ENCODE measurements around the gene MMP12. TPM values are rescaled to one million over a fixed set of nuclear protein-coding genes. Genes with fewer than 3 reads are reported as not detected.
"Not testable (repeated sequence)": the region's sequence is repeated elsewhere in the genome, so short reads cannot be mapped to it uniquely, and the experiment has no call there.

Gene MMP12
- total and polyA plus RNA-seq, 9 donors: not detected

- H3K36me3 ChIP-seq: no peaks in the 10 kb centered on the region
- intact Hi-C loops (cut with DNase I): no loop called here
- H3K4me1 ChIP-seq (ENCODE audit: insufficient read depth): no peaks in the 10 kb centered on the region
- DNase-seq: no peak
- H3K4me3 ChIP-seq: no peak overlapping the region
- 28 to 45% (median 30%) methylated on average over 3 of the region's 3 CpGs for WGBS, 3 donors
- no peaks in the 10 kb centered on the region for H3K9me3 ChIP-seq
- no peak for TF ChIP-seq EP300 (IDR thresholded peaks at IDR 0.05)
- TF ChIP-seq CTCF (IDR thresholded peaks at IDR 0.05): no peak
- no peak for TF ChIP-seq POLR2A (IDR thresholded peaks at IDR 0.05)
- H3K27me3 ChIP-seq: no peaks in the 10 kb centered on the region
- H3K27ac ChIP-seq: no peak overlapping the region
Observed at GRCh38 chr11:102914238-102915043, 39.7 kb upstream of the MMP12 start.

- no peaks in the 10 kb centered on the region for H3K9me3 ChIP-seq
- H3K36me3 ChIP-seq: no peaks in the 10 kb centered on the region
- DNase-seq: no peak
- H3K4me3 ChIP-seq: no peak overlapping the region
- intact Hi-C loops (cut with DNase I): no loop called here
- no peaks in the 10 kb centered on the region for H3K27me3 ChIP-seq
- TF ChIP-seq EP300 (IDR thresholded peaks at IDR 0.05): no peak
- H3K27ac ChIP-seq: no peak overlapping the region
- no peaks in the 10 kb centered on the region for H3K4me1 ChIP-seq (ENCODE audit: insufficient read depth)
- WGBS, 3 donors: 58 to 61% (median 61%) methylated on average over 2 of the region's 2 CpGs
Observed at GRCh38 chr11:102912482-102912830, 37.7 kb upstream of the MMP12 start.

- H3K9me3 ChIP-seq: no peaks in the 10 kb centered on the region
- no peaks in the 10 kb centered on the region for H3K27me3 ChIP-seq
- 85 to 89% (median 87%) methylated on average over 13 of the region's 13 CpGs for WGBS, 3 donors
- intact Hi-C loops (cut with DNase I): no loop called here
- no peak overlapping the region for H3K4me3 ChIP-seq
- no peak for DNase-seq
- TF ChIP-seq POLR2A (IDR thresholded peaks at IDR 0.05) (no peak), CTCF (IDR thresholded peaks at IDR 0.05) (no peak), EP300 (IDR thresholded peaks at IDR 0.05) (no peak)
- H3K36me3 ChIP-seq: no peaks in the 10 kb centered on the region
- no peaks in the 10 kb centered on the region for H3K4me1 ChIP-seq (ENCODE audit: insufficient read depth)
- H3K27ac ChIP-seq: no peak overlapping the region
Observed at GRCh38 chr11:102911758-102912481, 37.1 kb upstream of the MMP12 start.

- H3K9me3 ChIP-seq; H3K27me3 ChIP-seq; H3K27ac ChIP-seq; H3K36me3 ChIP-seq; H3K4me3 ChIP-seq; intact Hi-C loops (cut with DNase I); DNase-seq; H3K4me1 ChIP-seq (ENCODE audit: insufficient read depth): not testable (repeated sequence)
- 68 to 77% (median 73%) methylated on average over 5 of the region's 5 CpGs for WGBS, 3 donors
Observed at GRCh38 chr11:102905848-102906247, 31.1 kb upstream of the MMP12 start.

- H3K4me1 ChIP-seq (ENCODE audit: insufficient read depth); H3K9me3 ChIP-seq; H3K27me3 ChIP-seq; DNase-seq; intact Hi-C loops (cut with DNase I); H3K36me3 ChIP-seq; H3K27ac ChIP-seq; H3K4me3 ChIP-seq: not testable (repeated sequence)
- 41 to 52% (median 48%) methylated on average over 5 of the region's 5 CpGs for WGBS, 3 donors
Observed at GRCh38 chr11:102903895-102904294, 29.1 kb upstream of the MMP12 start.

- TF ChIP-seq POLR2A (IDR thresholded peaks at IDR 0.05) (no peak), EP300 (IDR thresholded peaks at IDR 0.05) (no peak), CTCF (IDR thresholded peaks at IDR 0.05) (no peak)
- Histone ChIP-seq H3K4me1 (ENCODE audit: insufficient read depth) (no peaks in the 10 kb centered on the region), H3K4me3 (no peak overlapping the region), H3K36me3 (no peaks in the 10 kb centered on the region), H3K27me3 (no peaks in the 10 kb centered on the region), H3K27ac (no peak overlapping the region), H3K9me3 (no peaks in the 10 kb centered on the region)
- no peak for DNase-seq
- 69 to 90% (median 77%) methylated on average over 2 of the region's 2 CpGs for WGBS, 3 donors
- intact Hi-C loops (cut with DNase I): no loop called here
Observed at GRCh38 chr11:102900346-102900745, 25.6 kb upstream of the MMP12 start.

Data from ovary (tissue), 9 donors.